ENCODE results near the gene KRT10.

KRT10 gene

DNA sequence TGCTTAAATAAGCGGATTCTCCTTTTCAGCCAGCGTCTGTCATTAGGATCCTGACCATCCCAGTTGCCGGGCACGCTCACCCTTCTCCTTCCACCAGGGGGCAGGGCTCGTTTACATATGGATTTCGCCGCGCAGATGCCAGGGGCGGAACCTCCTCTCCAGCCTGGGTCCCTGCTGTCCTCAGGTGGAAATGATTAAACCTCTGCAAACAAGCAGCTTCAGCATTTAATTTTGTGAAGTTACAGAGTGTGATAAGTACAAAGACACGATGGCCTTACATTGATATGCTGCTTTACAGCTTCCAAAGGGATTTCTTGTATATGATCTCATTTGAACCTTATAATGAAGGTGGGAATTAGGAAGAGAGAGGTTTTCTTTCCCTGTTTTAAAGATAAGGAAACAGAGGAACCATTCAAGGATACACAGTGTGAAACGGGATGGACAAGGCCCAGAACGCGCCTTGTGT, 18.8 kb downstream of the KRT10 start:
- Histone ChIP-seq H3K36me3 (ENCODE audit: control insufficient read depth, insufficient read depth, low read length) (no peaks in the 10 kb centered on the region), H3K27me3 (ENCODE audit: control insufficient read depth, insufficient read depth, low read length) (peaks cover 13% of the 10 kb centered on the region), H3K9ac (ENCODE audit: low read depth, low read length) (no peak overlapping the region), H3K4me1 (ENCODE audit: control insufficient read depth, insufficient read depth, low read length) (peaks cover 3% of the 10 kb centered on the region; the same call in 1 of the 2 replicates), H3K9me3 (ENCODE audit: control insufficient read depth, insufficient read depth, low read length) (no peaks in the 10 kb centered on the region), H3K27ac (ENCODE audit: low read depth, low read length) (no peak overlapping the region), H3K4me3 (ENCODE audit: low read depth, low read length) (no peak overlapping the region)

DNA sequence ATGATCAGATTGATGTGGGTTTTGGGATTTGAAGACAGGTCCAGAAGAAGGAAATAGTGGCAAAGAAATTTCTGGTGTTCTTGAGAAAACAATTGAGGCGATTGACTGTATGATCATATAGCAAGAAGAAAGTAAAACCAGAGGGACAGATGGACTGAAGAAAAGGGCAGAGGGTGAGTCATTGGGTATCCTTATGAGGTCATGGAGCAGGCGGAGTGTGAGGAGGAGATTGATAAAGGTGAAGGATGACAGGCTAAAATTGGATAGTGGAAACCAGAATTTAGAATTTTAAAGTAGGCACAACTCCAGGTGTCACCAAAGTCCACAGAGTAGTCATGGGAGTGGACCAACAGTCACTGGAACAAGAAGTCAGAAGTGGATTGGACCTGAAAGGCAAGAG, 21.3 kb downstream of the KRT10 start:
- Histone ChIP-seq H3K9ac (ENCODE audit: low read depth, low read length) (no peak overlapping the region), H3K36me3 (ENCODE audit: control insufficient read depth, insufficient read depth, low read length) (no peaks in the 10 kb centered on the region), H3K9me3 (ENCODE audit: control insufficient read depth, insufficient read depth, low read length) (no peaks in the 10 kb centered on the region), H3K27me3 (ENCODE audit: control insufficient read depth, insufficient read depth, low read length) (peaks cover 4% of the 10 kb centered on the region), H3K4me1 (ENCODE audit: control insufficient read depth, insufficient read depth, low read length) (peaks cover 3% of the 10 kb centered on the region; the same call in 1 of the 2 replicates), H3K27ac (ENCODE audit: low read depth, low read length) (no peak overlapping the region), H3K4me3 (ENCODE audit: low read depth, low read length) (no peak overlapping the region)

GRCh38 chr17:40800381-40800780, 22.0 kb downstream of the KRT10 start:
- no peak overlapping the region for H3K27ac ChIP-seq (ENCODE audit: low read depth, low read length)
- H3K9ac ChIP-seq (ENCODE audit: low read depth, low read length): no peak overlapping the region
- H3K36me3 ChIP-seq (ENCODE audit: control insufficient read depth, insufficient read depth, low read length): no peaks in the 10 kb centered on the region
- no peaks in the 10 kb centered on the region for H3K9me3 ChIP-seq (ENCODE audit: control insufficient read depth, insufficient read depth, low read length)
- no peak overlapping the region for H3K4me3 ChIP-seq (ENCODE audit: low read depth, low read length)
- 0 out of 2 replicates have a peak, but pooled peaks cover 3% of the 10 kb centered on the region for H3K27me3 ChIP-seq (ENCODE audit: control insufficient read depth, insufficient read depth, low read length)
- peaks cover 3% of the 10 kb centered on the region; the same call in 1 of the 2 replicates for H3K4me1 ChIP-seq (ENCODE audit: control insufficient read depth, insufficient read depth, low read length)

- no peaks in the 10 kb centered on the region for H3K9me3 ChIP-seq (ENCODE audit: control insufficient read depth, insufficient read depth, low read length)
- no peaks in the 10 kb centered on the region for H3K36me3 ChIP-seq (ENCODE audit: control insufficient read depth, insufficient read depth, low read length)
- no peak within 1 kb of the TSS for H3K4me3 ChIP-seq (ENCODE audit: low read depth, low read length)
- H3K9ac ChIP-seq (ENCODE audit: low read depth, low read length): no peak within 1 kb of the TSS
- no peak within 1 kb of the TSS for H3K27ac ChIP-seq (ENCODE audit: low read depth, low read length)
- 0 out of 2 replicates have a peak, but pooled peaks cover 3% of the 10 kb centered on the region for H3K27me3 ChIP-seq (ENCODE audit: control insufficient read depth, insufficient read depth, low read length)
- H3K4me1 ChIP-seq (ENCODE audit: control insufficient read depth, insufficient read depth, low read length): peaks cover 3% of the 10 kb centered on the region; the same call in 1 of the 2 replicates
These were observed 22.6 kb downstream of the KRT10 start, which contains the start of gene KRT28 for GRCh38 chr17:40799859-40800258. Gene KRT28, minus strand, starts transcription at chr17:40799959. Its CDS starts 66 bp downstream, at chr17:40799893.

DNA sequence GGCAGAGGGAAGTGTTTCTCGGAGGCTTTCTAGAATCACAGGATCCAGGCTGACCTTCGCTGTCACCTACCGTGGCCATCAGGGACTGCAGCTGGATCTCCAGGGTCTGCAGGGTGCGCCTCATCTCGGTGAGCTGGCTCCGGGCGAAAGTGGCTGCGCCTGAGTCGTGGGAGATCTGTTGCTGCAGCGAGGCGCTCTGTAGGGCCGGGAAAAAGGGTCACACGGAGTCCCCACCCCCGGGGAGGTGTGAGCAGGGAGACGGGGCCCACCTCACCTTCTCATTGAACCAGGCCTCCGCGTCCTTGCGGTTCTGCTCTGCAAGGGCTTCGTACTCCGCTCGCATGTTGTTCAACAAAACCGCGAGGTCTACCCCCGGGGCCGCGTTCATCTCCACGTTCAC, 25.6 kb downstream of the KRT10 start:
- Histone ChIP-seq H3K27me3 (ENCODE audit: control insufficient read depth, insufficient read depth, low read length) (0 out of 2 replicates have a peak, but pooled peaks cover 3% of the 10 kb centered on the region), H3K36me3 (ENCODE audit: control insufficient read depth, insufficient read depth, low read length) (no peaks in the 10 kb centered on the region), H3K9me3 (ENCODE audit: control insufficient read depth, insufficient read depth, low read length) (no peaks in the 10 kb centered on the region), H3K4me3 (ENCODE audit: low read depth, low read length) (no peak overlapping the region), H3K27ac (ENCODE audit: low read depth, low read length) (no peak overlapping the region), H3K9ac (ENCODE audit: low read depth, low read length) (no peak overlapping the region), H3K4me1 (ENCODE audit: control insufficient read depth, insufficient read depth, low read length) (no peaks in the 10 kb centered on the region)

DNA sequence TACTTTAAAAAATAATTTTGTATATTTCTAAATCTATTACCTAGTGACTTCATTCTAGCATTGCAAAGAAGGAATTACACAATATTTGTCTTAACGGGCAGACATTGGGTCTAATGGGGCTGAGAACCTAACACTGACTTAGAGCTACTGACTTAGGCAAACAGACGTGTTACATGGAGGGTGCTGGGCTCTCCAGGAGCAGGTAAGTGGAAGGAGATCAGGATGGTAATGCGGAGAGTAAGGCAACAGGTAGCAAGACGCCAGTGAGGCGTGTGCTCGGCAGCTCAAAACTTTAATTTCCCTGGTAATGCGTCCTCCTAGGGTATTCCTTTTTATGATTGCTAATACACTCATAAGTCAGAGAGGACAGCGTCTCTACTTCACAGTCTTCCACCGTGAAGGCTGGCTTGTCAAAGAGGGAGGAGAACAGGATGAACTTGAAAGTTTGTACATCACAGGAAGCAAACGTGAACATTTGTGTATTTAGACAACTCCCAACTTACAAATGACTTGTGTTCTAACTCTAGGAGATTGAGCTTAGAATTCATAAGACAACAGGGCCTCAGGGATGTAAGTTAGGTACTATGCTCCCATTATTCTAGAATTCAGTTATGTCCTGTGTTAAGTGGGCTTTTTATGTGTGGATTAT, 27.3 kb downstream of the KRT10 start:
- Histone ChIP-seq H3K4me3 (ENCODE audit: low read depth, low read length) (no peak overlapping the region), H3K9me3 (ENCODE audit: control insufficient read depth, insufficient read depth, low read length) (no peaks in the 10 kb centered on the region), H3K27me3 (ENCODE audit: control insufficient read depth, insufficient read depth, low read length) (0 out of 2 replicates have a peak, but pooled peaks cover 3% of the 10 kb centered on the region), H3K9ac (ENCODE audit: low read depth, low read length) (no peak overlapping the region), H3K27ac (ENCODE audit: low read depth, low read length) (no peak overlapping the region), H3K4me1 (ENCODE audit: control insufficient read depth, insufficient read depth, low read length) (no peaks in the 10 kb centered on the region), H3K36me3 (ENCODE audit: control insufficient read depth, insufficient read depth, low read length) (no peaks in the 10 kb centered on the region)

- H3K27ac ChIP-seq (ENCODE audit: low read depth, low read length): no peak overlapping the region
- H3K9me3 ChIP-seq (ENCODE audit: control insufficient read depth, insufficient read depth, low read length): no peaks in the 10 kb centered on the region
- H3K4me3 ChIP-seq (ENCODE audit: low read depth, low read length): no peak overlapping the region
- H3K36me3 ChIP-seq (ENCODE audit: control insufficient read depth, insufficient read depth, low read length): no peaks in the 10 kb centered on the region
- H3K27me3 ChIP-seq (ENCODE audit: control insufficient read depth, insufficient read depth, low read length): 0 out of 2 replicates have a peak, but pooled peaks cover under 1% of the 10 kb centered on the region
- H3K4me1 ChIP-seq (ENCODE audit: control insufficient read depth, insufficient read depth, low read length): no peaks in the 10 kb centered on the region
- no peak overlapping the region for H3K9ac ChIP-seq (ENCODE audit: low read depth, low read length)
These were observed 27.9 kb downstream of the KRT10 start for GRCh38 chr17:40794466-40794865.

DNA sequence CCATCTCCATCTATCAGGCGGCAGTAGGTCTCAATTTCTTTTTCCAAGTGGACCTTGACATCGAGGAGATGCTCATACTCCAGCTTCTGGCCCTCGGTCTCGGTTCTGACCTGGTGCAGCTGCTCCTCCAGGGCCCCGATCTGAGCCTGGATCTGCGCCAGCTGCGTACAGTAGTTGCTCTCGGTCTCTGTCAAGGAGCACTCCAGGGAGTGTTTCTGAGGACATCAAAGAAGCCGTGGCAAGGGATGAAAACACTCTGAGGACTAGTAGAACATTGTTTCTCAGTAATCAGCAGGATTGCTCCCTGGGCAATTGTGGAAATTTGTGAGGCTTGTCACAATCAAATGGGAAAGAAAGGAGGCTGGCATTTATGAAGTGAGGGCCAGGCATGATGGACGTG, 28.6 kb downstream of the KRT10 start:
- no peaks in the 10 kb centered on the region for H3K36me3 ChIP-seq (ENCODE audit: control insufficient read depth, insufficient read depth, low read length)
- H3K27ac ChIP-seq (ENCODE audit: low read depth, low read length): no peak overlapping the region
- H3K9me3 ChIP-seq (ENCODE audit: control insufficient read depth, insufficient read depth, low read length): no peaks in the 10 kb centered on the region
- no peaks in the 10 kb centered on the region for H3K27me3 ChIP-seq (ENCODE audit: control insufficient read depth, insufficient read depth, low read length)
- no peaks in the 10 kb centered on the region for H3K4me1 ChIP-seq (ENCODE audit: control insufficient read depth, insufficient read depth, low read length)
- H3K9ac ChIP-seq (ENCODE audit: low read depth, low read length): no peak overlapping the region
- H3K4me3 ChIP-seq (ENCODE audit: low read depth, low read length): no peak overlapping the region

DNA sequence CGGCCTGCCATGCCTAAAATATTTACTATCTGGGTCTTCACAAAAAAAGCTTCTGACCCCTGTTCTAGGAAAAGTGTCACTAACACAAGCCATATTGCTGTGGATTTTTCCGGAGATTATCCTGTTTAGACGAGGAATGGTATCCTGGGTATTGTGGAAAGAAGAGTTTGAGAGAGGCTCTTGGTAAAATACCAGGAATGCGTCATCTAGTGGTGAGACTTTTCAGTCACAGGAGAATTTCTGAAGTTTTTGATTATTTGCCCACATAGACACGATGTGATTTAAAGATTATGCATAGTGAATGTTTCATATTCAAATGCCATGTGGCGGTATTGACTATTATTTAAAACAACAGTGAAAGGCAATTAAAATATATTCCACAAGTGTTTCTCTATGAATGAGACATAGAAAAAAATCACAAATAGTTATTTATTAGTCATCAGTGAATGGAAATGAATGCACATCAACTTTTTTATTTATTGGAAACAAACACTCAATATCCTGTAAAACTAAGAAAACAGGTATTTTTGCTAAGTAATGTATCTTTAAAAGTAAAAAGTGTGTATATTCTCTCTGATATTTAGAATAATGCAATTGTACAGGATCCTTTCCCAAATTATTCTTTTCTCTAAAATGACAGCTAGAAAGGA, 30.5 kb downstream of the KRT10 start:
- Histone ChIP-seq H3K27me3 (ENCODE audit: control insufficient read depth, insufficient read depth, low read length) (no peaks in the 10 kb centered on the region), H3K27ac (ENCODE audit: low read depth, low read length) (no peak overlapping the region), H3K36me3 (ENCODE audit: control insufficient read depth, insufficient read depth, low read length) (no peaks in the 10 kb centered on the region), H3K4me1 (ENCODE audit: control insufficient read depth, insufficient read depth, low read length) (no peaks in the 10 kb centered on the region), H3K9ac (ENCODE audit: low read depth, low read length) (no peak overlapping the region), H3K9me3 (ENCODE audit: control insufficient read depth, insufficient read depth, low read length) (no peaks in the 10 kb centered on the region), H3K4me3 (ENCODE audit: low read depth, low read length) (no peak overlapping the region)

DNA sequence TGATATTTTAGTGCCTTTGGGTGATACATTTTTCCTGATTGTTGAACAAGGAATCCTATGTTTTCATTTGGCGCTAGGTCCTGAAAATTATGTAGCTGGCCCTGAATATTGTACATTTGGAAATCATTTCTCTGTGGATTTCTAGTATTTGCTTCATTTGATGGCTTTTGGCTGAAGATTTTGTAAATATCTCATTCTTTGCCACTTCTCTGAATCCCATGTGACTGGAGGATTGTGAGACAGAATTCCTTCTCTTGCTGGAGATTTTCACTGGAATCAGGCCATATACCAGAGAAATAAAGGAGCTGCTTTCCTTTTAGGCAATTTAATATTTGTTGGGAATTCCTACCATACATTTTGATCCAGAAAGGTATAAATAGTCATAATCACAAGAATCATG, 31.3 kb downstream of the KRT10 start:
- no peak overlapping the region for H3K4me3 ChIP-seq (ENCODE audit: low read depth, low read length)
- H3K36me3 ChIP-seq (ENCODE audit: control insufficient read depth, insufficient read depth, low read length): no peaks in the 10 kb centered on the region
- no peak overlapping the region for H3K9ac ChIP-seq (ENCODE audit: low read depth, low read length)
- no peaks in the 10 kb centered on the region for H3K27me3 ChIP-seq (ENCODE audit: control insufficient read depth, insufficient read depth, low read length)
- no peaks in the 10 kb centered on the region for H3K4me1 ChIP-seq (ENCODE audit: control insufficient read depth, insufficient read depth, low read length)
- no peak overlapping the region for H3K27ac ChIP-seq (ENCODE audit: low read depth, low read length)
- H3K9me3 ChIP-seq (ENCODE audit: control insufficient read depth, insufficient read depth, low read length): no peaks in the 10 kb centered on the region

- H3K4me1 ChIP-seq (ENCODE audit: control insufficient read depth, insufficient read depth, low read length): no peaks in the 10 kb centered on the region
- peaks cover 16% of the 10 kb centered on the region for H3K27me3 ChIP-seq (ENCODE audit: control insufficient read depth, insufficient read depth, low read length)
- H3K4me3 ChIP-seq (ENCODE audit: low read depth, low read length): no peak within 1 kb of the TSS
- H3K9ac ChIP-seq (ENCODE audit: low read depth, low read length): no peak within 1 kb of the TSS
- H3K9me3 ChIP-seq (ENCODE audit: control insufficient read depth, insufficient read depth, low read length): no peaks in the 10 kb centered on the region
- no peaks in the 10 kb centered on the region for H3K36me3 ChIP-seq (ENCODE audit: control insufficient read depth, insufficient read depth, low read length)
- no peak within 1 kb of the TSS for H3K27ac ChIP-seq (ENCODE audit: low read depth, low read length)
These were observed 40.0 kb downstream of the KRT10 start, which contains the start of gene KRT27 for GRCh38 chr17:40782450-40782849. Gene KRT27, minus strand, starts transcription at chr17:40782550. Its CDS starts 57 bp downstream, at chr17:40782493.
